NCI-H446 (cell line): ENCODE results near the gene CD84.
"Not testable (repeated sequence)": the region's sequence is repeated elsewhere in the genome, so short reads cannot be mapped to it uniquely, and the experiment has no call there.

Experiments
- DNase-seq, 2 experiments: peaks; one replicate each; lab custom pipeline; 2025; lab: John Stamatoyannopoulos, UW

The CD84 gene

DNA sequence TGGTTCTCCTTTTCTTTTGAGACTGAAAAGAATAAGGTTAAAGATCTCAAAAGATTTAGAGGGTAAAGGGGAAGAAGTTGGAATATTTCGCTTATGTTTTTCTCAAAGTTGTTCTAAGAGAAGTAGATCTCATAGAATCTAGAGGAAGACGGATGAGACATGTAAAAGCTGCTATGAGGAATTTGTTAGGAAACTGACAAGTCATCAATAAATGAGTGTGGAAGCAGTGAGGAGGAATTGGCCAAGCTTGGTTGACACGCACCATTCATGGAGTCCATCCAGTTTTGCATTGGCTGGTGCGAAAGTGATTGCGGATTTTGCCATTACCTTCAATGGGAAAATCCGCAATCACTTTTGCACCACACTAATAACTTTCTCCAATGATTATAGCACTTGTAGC, 76.2 kb downstream of the CD84 start:
- no peak for DNase-seq

DNA sequence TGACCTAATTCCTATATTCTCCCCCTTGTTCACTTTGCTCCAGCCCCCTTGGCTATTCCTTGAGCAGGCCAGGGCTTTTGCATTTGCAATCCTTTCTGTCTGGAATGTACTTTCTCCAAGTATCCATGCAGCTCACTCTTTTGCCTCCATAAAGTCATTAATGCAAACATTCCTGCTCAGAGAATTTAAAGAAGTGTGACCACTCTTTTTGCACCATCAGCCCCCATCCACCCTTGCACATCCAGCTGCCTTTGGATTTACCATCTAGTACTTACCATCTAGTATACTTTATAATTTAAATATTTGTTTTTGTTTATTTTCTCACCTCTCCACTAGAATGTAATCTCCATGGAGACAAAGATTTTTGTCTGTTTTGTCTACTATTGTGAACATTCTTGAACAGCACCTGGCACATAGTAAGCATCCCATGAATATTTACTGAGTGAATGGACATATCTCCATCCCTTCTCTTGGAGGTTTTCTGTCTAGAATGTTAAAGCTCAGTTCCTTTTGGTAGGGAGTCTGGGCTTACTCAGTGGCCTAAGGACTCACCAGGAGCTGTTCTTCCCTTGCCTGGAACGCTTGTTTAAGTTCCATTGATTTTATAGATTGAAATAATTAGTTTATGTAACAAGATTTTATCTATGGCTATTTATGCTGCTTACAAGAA, 78.8 kb downstream of the CD84 start:
- DNase-seq, result no peak

DNA sequence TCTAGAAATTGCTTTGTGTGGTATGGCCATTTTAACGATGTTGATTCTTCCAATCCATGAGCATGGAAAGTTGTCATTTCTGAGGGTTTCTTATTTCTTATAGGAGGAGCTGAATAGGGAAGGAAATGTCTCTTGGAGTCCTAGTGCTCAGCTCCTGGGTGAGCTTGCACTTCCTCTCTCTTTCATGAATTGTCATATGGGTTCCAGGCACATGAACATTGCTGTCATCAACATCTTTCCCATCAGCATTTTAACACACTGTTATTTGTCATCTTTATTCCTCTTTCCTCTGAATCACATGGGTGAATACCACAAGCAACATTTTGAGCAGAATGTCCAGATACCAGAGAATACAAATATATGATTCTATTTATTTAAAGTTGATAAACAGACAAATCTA, 79.7 kb downstream of the CD84 start:
- no peak for DNase-seq

DNA sequence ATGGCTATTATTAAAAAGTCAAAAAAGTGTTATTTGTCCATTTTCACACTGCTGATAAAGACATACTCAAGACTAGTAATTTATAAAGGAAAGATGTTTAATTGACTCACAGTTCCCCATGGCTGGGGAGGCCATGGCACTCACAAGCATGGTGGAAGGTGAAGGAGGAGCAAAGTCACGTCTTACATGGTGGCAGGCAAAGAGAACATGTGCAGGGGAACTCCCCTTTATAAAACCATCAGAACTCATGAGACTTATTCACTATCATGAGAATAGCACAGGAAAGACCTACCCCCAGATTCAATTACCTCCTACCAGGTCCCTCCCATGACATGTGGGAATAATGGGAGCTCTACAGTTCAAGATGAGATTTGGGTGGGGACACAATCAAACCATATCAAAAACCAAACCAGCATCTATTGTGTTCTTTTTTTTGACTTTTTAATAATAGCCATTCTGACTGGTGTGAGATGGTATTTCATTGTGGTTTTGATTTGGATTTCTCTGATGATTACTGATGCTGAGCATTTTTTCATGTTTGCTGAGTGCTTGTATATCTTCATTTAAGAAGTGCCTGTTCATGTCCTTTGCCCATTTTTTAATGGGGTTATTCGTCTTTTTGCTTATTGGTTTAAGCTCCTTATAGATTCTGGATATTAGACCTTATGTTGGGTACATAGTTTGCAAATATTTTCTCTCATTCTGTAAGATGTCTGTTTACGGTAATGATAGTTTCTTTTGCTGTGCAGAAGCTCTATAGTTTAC, 80.8 kb downstream of the CD84 start:
- DNase-seq, result not testable (repeated sequence)

DNA sequence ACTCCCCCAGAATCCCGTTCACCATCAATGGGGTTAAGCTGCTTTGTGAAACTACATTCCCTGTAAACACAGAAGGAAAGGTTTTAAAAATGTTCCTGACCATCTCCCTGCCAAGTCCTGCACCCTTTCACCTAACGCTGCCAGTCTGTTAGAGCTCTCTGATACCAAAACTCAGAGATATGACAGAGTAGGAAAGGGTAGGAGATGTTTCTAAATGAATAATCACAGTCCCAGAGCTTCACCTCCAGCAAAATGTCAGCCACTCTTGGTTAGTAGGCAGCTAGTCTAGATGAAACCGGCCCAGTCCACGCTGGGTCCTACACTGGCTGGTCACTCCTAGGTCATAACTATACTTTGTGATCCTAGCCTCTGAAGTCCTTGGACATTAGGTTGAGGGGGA, 83.0 kb downstream of the CD84 start:
- no peak for DNase-seq

DNA sequence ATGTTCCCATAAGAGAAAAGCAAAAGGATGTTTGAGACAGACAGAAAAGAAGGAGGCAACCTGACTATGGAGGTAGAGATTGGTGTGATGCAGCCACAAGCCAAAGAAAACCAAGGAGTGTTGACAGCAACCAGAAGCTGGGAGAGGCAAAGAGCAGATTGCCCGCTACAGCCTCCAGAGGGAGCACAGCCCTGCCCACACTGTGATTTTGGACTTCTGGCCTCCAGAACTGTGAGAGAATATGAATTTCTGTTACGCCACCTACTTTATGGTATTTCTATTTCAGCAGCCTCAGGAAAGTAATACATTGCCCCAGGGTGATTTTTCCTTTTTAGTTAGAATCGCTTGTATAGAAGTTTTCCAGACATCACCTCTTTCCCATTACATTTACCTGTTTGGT, 84.7 kb downstream of the CD84 start:
- no peak for DNase-seq

DNA sequence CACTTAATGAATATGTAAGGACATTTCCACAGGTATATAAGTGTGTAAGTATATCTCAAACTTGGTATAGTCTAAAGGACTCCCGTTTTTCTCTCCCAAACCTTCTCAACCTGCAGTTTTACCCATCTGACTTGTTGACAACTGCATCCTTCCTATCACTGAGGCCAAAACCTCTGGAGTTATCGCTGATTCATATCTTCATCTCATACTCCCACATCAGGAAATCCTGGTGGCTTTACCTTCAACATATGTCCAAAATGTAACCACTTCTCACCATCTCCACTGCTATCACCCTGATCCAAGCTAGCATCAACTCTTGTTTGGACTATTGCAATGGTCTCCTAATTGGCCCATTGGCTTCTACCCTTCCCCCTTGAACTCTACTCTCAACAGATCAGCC, 86.7 kb downstream of the CD84 start:
- DNase-seq, result no peak

DNA sequence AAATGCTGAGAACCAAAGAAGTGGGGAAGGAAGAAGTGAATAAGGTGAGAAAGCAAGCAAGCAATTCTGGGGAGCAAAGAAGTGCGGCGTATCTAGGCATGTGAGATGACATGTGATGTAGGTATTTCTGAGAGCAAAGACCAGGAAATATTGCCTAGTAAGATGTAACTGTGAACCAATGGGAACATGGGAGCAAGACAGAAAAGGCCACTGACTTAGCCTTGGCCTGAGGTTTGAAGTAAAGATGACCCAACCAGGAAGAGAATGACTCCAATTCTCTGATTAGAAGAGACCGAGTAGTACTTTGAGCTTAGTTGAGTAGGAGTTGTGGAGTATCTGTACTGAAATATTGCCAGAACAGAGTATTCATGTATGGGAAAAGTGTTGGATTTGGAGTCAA, 87.3 kb downstream of the CD84 start:
- no peak for DNase-seq
